ENCODE measurements around the gene TNFRSF1A.
A peak's percentile ranks its signal among the peaks of the same experiment; 100 is the strongest.

TNFRSF1A gene

DNA sequence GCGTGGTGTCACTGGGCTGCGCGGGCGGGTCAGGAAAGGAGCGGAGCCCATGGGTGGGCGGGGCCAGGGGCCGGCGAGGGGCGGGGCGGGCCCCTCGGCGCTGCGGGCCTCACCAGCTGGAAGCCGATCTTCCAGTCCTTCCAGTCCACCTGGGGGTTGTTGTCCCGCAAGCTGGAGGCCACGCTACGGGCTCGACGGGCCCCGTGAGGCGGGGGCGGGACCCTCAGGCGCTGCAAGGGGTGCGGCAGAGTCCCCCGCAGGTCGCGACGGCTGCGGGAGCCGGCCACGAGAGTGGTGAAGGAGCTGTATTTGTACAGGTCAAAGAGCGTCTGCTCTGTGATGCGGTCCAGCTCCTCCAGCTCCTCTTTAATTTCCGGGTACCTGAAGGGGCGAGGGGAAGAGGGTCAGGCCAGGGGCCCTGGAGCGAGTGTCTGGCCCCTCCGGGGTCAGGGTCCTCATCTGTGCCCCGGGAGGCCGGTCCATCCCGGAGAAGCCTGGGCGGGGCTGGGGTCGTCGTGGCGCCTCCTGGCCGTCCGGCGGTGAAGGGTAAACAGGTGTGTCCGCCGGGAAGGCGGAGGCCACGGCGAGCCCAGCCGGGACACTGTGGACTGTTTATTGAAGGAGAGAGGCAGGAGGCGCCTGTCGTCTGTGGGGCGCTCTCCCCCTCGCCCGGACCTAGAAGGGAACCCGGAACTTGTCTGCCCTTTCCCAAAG lies 21.6 kb upstream of the TNFRSF1A start:
- no peaks in the 10 kb centered on the region for H3K9me3 ChIP-seq (ENCODE audit: control insufficient read depth, insufficient read depth, low read depth, low read length)
- H3K4me3 ChIP-seq (ENCODE audit: low read depth, low read length) = peak overlapping the region; percentile 66
- H3K27me3 ChIP-seq (ENCODE audit: control insufficient read depth, insufficient read depth, low read length) = no peaks in the 10 kb centered on the region
- peaks cover 30% of the 10 kb centered on the region for H3K36me3 ChIP-seq (ENCODE audit: control insufficient read depth, insufficient read depth, low read length)
- no peak overlapping the region for H3K27ac ChIP-seq (ENCODE audit: low read depth, low read length)
- peaks cover 12% of the 10 kb centered on the region; the same call in 1 of the 2 replicates for H3K4me1 ChIP-seq (ENCODE audit: control insufficient read depth, insufficient read depth, low read length)
- peak overlapping the region; percentile 42 for H3K9ac ChIP-seq (ENCODE audit: low read length)

DNA sequence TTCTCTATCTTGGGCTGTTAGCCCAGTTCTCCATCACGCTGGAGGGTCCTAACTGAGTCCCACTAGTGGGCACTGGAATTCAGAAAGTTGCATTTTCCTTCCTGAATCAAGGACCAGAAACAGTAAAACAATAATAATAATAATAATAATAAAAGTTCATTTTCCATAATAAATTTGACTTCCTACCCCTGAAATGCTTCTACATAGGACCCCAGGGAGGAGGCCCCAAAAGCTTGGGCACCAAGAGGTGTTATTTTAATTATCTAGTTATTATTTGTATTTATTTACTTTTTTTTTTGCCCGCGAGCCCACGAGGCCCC lies 21.1 kb upstream of the TNFRSF1A start:
- H3K36me3 ChIP-seq (ENCODE audit: control insufficient read depth, insufficient read depth, low read length) = peaks cover 30% of the 10 kb centered on the region
- H3K9me3 ChIP-seq (ENCODE audit: control insufficient read depth, insufficient read depth, low read depth, low read length) = no peaks in the 10 kb centered on the region
- H3K9ac ChIP-seq (ENCODE audit: low read length) = no peak overlapping the region
- peak overlapping the region; percentile 66 for H3K4me3 ChIP-seq (ENCODE audit: low read depth, low read length)
- H3K4me1 ChIP-seq (ENCODE audit: control insufficient read depth, insufficient read depth, low read length) = peaks cover 7% of the 10 kb centered on the region; the same call in 1 of the 2 replicates
- H3K27ac ChIP-seq (ENCODE audit: low read depth, low read length) = no peak overlapping the region
- no peaks in the 10 kb centered on the region for H3K27me3 ChIP-seq (ENCODE audit: control insufficient read depth, insufficient read depth, low read length)

DNA sequence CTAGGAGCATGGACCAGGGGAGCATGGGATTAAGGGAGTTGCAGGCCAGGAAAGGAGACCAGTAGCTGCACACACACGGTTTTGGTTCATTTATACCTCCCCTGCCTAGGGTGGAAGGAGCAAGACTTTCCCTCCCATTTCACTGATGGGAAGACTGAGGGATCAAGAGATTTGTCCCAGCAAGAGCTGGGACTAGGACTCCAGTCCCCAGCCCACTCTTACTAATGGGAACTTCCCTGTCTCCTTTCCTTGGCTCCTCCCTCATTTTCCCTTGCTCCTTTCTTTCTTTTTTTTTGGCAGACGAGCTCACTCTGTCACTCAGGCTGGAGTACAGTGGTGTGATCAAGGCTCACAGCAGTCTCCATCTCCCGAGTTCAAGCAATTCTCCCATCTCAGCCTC lies 20.5 kb upstream of the TNFRSF1A start:
- Histone ChIP-seq H3K36me3 (ENCODE audit: control insufficient read depth, insufficient read depth, low read length) (peaks cover 28% of the 10 kb centered on the region), H3K9ac (ENCODE audit: low read length) (no peak overlapping the region), H3K27me3 (ENCODE audit: control insufficient read depth, insufficient read depth, low read length) (no peaks in the 10 kb centered on the region), H3K4me3 (ENCODE audit: low read depth, low read length) (no peak overlapping the region), H3K4me1 (ENCODE audit: control insufficient read depth, insufficient read depth, low read length) (peaks cover 7% of the 10 kb centered on the region; the same call in 1 of the 2 replicates), H3K9me3 (ENCODE audit: control insufficient read depth, insufficient read depth, low read depth, low read length) (no peaks in the 10 kb centered on the region), H3K27ac (ENCODE audit: low read depth, low read length) (no peak overlapping the region)

DNA sequence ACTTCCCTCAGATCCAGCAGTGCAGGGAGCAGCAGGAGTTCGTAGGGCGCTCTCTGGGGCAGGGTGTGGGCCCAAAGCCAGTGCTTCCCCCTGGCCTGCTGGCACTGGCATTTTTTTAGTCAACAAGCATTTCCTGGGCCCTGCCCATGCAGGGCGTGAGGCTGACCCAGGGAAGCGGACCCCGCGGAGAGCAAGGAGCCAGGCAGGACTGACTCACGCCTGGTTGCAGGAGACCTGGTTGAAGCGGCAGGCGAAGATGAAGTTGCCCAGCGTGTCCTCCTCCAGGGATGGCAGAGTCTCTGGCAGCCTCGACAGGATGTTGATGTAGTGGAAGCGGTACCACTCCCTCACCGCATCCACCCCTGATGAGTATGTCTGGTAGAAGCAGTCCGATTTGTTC lies 20.0 kb upstream of the TNFRSF1A start:
- no peaks in the 10 kb centered on the region for H3K27me3 ChIP-seq (ENCODE audit: control insufficient read depth, insufficient read depth, low read length)
- H3K4me1 ChIP-seq (ENCODE audit: control insufficient read depth, insufficient read depth, low read length) = peaks cover 7% of the 10 kb centered on the region; the same call in 1 of the 2 replicates
- no peak overlapping the region for H3K9ac ChIP-seq (ENCODE audit: low read length)
- no peak overlapping the region for H3K4me3 ChIP-seq (ENCODE audit: low read depth, low read length)
- no peak overlapping the region for H3K27ac ChIP-seq (ENCODE audit: low read depth, low read length)
- H3K9me3 ChIP-seq (ENCODE audit: control insufficient read depth, insufficient read depth, low read depth, low read length) = no peaks in the 10 kb centered on the region
- peaks cover 31% of the 10 kb centered on the region for H3K36me3 ChIP-seq (ENCODE audit: control insufficient read depth, insufficient read depth, low read length)

DNA sequence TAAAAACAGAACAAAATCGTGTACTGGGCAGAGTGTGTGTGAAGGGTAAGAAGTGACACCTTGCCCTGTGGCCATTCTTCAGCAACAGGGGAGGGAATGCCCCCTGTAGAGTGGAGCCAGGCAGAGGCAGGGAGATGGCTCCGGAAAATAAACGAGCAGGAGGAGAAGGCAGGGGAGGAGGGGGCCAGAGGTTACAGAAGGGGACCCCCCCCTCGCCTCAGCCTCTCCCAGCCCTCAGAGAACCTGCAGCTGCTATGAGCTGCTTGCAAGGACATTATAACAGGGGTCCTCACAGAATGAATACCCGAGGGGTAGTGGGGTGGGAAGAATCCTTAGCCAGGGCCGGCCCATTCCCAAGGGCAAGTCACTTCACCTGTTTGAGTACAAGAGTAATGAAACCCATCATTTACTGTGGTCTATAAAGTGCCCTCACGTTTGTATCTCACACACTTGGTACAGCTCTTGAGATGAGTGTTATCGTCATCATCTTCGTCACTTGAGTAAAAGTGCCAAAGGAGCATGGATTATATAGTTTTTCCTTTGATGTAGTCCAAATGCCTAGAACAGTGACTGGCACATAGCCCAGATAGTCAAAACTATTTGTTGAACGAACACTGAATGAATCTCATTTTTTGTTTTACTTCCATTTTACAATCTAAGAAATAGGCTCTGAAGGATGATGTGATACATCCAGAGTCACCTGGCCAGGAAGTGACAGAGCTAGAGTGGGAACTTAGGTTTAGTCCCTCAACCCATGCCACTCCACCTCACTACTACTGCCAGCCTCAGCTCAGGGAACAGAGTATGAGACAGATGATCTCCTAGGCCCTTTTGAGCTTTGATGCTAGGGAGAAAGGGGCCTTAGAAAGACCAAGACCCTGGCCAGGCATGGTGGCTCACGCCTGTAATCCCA lies 19.0 kb upstream of the TNFRSF1A start:
- Histone ChIP-seq H3K9ac (ENCODE audit: low read length) (no peak overlapping the region), H3K36me3 (ENCODE audit: control insufficient read depth, insufficient read depth, low read length) (peaks cover 38% of the 10 kb centered on the region), H3K4me1 (ENCODE audit: control insufficient read depth, insufficient read depth, low read length) (peaks cover 9% of the 10 kb centered on the region; the same call in 1 of the 2 replicates), H3K27me3 (ENCODE audit: control insufficient read depth, insufficient read depth, low read length) (no peaks in the 10 kb centered on the region), H3K27ac (ENCODE audit: low read depth, low read length) (no peak overlapping the region), H3K9me3 (ENCODE audit: control insufficient read depth, insufficient read depth, low read depth, low read length) (no peaks in the 10 kb centered on the region), H3K4me3 (ENCODE audit: low read depth, low read length) (no peak overlapping the region)

DNA sequence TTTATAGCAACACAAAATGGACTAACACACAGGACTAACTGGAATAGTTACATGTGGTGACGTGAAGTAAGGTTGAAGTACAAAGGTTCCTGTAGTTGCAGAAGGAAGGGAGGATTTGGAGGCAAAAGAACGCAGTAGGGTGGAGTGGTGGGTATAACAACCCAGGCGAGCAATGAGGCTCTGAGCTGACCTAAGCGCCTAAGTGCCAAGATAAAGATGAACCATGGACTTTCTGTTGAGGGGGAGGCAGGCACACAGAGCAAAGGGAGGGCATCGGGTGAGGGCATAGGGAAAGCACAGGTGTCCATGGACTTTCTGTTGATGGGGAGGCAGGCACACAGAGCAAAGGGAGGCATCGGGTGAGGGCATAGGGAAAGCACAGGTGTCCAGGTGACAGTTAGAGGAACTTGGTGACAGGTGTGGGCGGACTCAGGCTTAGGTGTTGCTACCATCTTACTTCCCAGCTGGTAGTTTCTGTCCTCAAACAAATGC lies 18.2 kb upstream of the TNFRSF1A start:
- H3K9ac ChIP-seq (ENCODE audit: low read length) = no peak overlapping the region
- no peaks in the 10 kb centered on the region for H3K9me3 ChIP-seq (ENCODE audit: control insufficient read depth, insufficient read depth, low read depth, low read length)
- no peaks in the 10 kb centered on the region for H3K27me3 ChIP-seq (ENCODE audit: control insufficient read depth, insufficient read depth, low read length)
- H3K4me1 ChIP-seq (ENCODE audit: control insufficient read depth, insufficient read depth, low read length) = peaks cover 12% of the 10 kb centered on the region; the same call in 1 of the 2 replicates
- H3K27ac ChIP-seq (ENCODE audit: low read depth, low read length) = no peak overlapping the region
- H3K36me3 ChIP-seq (ENCODE audit: control insufficient read depth, insufficient read depth, low read length) = peaks cover 44% of the 10 kb centered on the region
- no peak overlapping the region for H3K4me3 ChIP-seq (ENCODE audit: low read depth, low read length)

DNA sequence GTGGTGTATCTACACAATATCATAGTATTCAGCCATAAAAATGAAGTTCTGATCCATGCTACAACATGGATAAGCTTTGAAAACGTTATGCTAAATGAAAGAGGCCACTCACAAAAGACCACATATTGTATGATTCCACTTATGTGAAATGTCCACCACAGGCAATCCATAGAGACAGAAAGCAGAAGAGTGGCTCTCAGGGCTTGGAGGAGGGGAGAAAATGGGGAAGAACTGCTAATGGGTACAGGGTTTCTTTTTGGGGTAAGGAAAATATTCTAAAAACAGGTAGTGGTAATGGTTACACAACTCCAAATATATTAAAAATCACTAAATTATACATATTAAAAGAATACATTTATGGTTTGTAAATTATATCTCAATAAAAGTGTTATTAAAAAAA lies 17.0 kb upstream of the TNFRSF1A start:
- H3K4me1 ChIP-seq (ENCODE audit: control insufficient read depth, insufficient read depth, low read length) = peaks cover 10% of the 10 kb centered on the region; the same call in 1 of the 2 replicates
- H3K9me3 ChIP-seq (ENCODE audit: control insufficient read depth, insufficient read depth, low read depth, low read length) = no peaks in the 10 kb centered on the region
- H3K27me3 ChIP-seq (ENCODE audit: control insufficient read depth, insufficient read depth, low read length) = no peaks in the 10 kb centered on the region
- no peak overlapping the region for H3K9ac ChIP-seq (ENCODE audit: low read length)
- H3K36me3 ChIP-seq (ENCODE audit: control insufficient read depth, insufficient read depth, low read length) = peaks cover 53% of the 10 kb centered on the region
- no peak overlapping the region for H3K4me3 ChIP-seq (ENCODE audit: low read depth, low read length)
- no peak overlapping the region for H3K27ac ChIP-seq (ENCODE audit: low read depth, low read length)

DNA sequence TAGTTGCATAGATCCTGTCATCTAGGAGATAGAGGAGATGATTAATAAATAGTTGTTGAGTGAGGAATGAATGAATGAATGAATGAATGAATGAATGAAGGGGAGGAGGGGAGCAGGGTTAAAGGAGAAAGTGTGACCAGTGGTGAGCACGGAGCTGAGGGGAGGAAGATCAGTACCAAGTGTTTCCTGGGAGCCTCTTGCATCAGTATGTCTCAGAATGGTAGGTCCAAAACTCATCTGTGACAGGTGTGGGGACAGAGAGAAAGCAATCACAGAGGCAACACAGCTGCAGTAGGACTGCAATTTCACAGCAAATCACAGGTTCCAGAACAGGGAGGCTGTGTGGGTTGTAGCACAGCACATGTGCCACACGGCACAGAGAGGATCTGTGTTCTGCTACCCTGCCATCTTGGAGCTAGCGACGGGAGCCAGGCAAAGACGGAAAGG lies 14.5 kb upstream of the TNFRSF1A start:
- Histone ChIP-seq H3K27me3 (ENCODE audit: control insufficient read depth, insufficient read depth, low read length) (no peaks in the 10 kb centered on the region), H3K4me3 (ENCODE audit: low read depth, low read length) (no peak overlapping the region), H3K9me3 (ENCODE audit: control insufficient read depth, insufficient read depth, low read depth, low read length) (no peaks in the 10 kb centered on the region), H3K9ac (ENCODE audit: low read length) (no peak overlapping the region), H3K27ac (ENCODE audit: low read depth, low read length) (no peak overlapping the region), H3K36me3 (ENCODE audit: control insufficient read depth, insufficient read depth, low read length) (peaks cover 56% of the 10 kb centered on the region), H3K4me1 (ENCODE audit: control insufficient read depth, insufficient read depth, low read length) (0 out of 2 replicates have a peak, but pooled peaks cover 5% of the 10 kb centered on the region)

DNA sequence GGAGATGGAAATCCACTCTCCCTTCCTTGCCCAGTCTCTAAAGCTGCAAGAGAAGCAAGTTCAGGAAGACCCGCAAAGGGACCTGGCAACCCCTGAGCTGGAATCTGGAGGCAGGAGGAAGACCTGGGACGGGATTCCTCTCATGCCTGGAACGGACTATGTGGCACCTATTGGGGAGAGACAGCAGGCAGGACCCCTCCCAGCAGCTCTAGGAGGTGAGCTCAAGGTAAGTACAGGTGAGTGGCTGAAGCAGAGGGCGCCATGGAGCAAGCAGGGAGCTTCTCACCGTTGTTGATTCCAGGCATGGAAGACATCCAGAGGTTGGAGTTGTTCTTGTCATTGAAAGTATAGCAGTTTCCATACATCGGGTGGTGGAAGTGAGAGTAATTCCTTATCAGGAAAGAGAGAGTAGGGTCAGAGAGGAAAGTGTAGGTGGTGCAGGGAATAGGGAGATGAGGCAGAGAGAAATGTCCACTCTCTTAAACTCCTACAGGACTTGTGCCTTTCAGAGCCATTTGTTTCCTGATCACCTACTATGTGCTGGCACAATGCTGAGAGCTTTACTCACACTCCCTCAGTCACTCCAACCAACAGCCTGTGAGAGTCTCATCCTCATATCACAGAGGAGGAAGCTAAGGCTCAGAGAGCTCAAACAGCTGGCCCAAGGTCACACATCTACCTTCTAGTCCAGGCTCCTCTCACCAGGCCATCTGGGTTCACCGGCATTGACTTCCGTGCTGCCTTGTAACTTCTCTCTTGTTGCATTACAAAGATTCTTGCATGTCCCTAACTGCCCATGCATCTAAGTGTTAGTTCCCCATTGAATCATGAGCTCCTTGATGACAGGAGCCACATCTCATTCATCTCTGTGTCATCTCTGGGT lies 13.9 kb upstream of the TNFRSF1A start:
- 0 out of 2 replicates have a peak, but pooled peaks cover 5% of the 10 kb centered on the region for H3K4me1 ChIP-seq (ENCODE audit: control insufficient read depth, insufficient read depth, low read length)
- H3K36me3 ChIP-seq (ENCODE audit: control insufficient read depth, insufficient read depth, low read length) = peaks cover 53% of the 10 kb centered on the region
- H3K27me3 ChIP-seq (ENCODE audit: control insufficient read depth, insufficient read depth, low read length) = no peaks in the 10 kb centered on the region
- H3K4me3 ChIP-seq (ENCODE audit: low read depth, low read length) = no peak overlapping the region
- no peaks in the 10 kb centered on the region for H3K9me3 ChIP-seq (ENCODE audit: control insufficient read depth, insufficient read depth, low read depth, low read length)
- no peak overlapping the region for H3K27ac ChIP-seq (ENCODE audit: low read depth, low read length)
- H3K9ac ChIP-seq (ENCODE audit: low read length) = no peak overlapping the region

DNA sequence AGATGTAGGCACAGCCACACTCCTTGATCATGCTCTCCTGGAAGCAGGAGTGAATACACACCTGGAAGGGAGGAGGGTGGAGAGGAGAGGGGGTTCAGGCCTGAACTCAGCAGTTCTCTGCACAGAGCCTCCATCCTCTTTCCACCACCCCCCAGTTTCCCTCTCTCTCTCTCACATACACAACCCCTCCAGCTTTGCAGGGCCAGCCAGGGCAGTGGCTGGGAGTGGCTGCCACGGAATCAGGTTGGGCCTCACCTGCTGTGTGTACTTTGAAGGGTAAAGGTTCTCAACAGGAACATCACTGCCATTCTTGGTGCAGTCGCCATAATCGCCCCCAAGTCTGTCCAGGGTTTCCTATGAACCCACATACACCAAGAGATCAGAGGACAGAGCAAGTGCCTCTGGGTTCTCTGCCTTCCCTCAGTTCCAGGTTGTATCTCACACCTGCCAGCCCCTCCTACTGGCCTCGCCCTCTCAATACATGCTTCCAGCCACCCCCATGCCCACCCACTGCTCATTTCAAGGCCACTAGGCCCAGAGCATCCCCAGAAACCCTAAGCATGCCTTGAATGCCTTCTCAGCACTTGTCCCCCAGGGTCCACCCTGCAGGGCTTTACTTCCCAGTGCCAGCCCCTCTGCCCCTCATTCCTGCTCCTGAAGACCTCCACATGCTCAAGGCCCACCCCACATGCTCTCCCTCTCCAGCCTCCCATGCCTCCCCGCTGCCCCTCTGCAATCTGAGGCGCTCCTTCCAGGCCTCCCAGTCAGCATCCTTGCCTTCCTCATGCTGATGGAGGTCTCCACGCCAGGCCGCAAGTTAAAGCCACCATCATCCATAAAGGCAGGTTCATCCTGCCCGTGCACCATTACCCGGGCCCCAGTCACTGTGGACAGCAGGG lies 12.9 kb upstream of the TNFRSF1A start:
- Histone ChIP-seq H3K27ac (ENCODE audit: low read depth, low read length) (no peak overlapping the region), H3K36me3 (ENCODE audit: control insufficient read depth, insufficient read depth, low read length) (peaks cover 44% of the 10 kb centered on the region), H3K4me3 (ENCODE audit: low read depth, low read length) (no peak overlapping the region), H3K27me3 (ENCODE audit: control insufficient read depth, insufficient read depth, low read length) (no peaks in the 10 kb centered on the region), H3K4me1 (ENCODE audit: control insufficient read depth, insufficient read depth, low read length) (0 out of 2 replicates have a peak, but pooled peaks cover 5% of the 10 kb centered on the region), H3K9me3 (ENCODE audit: control insufficient read depth, insufficient read depth, low read depth, low read length) (no peaks in the 10 kb centered on the region), H3K9ac (ENCODE audit: low read length) (no peak overlapping the region)
